Ovary (tissue), 3 donors: ENCODE measurements around the gene OBI1.

Experiments used
- EP300 ChIP-seq: sonication (generic); formaldehyde crosslinking; IDR thresholded peaks from one replicate; pipeline ENCODE4 v1.6.1; 2017; ENCODE audit warnings: antibody characterized with exemption
- POLR2A ChIP-seq: fragments of 450-650 bp; IDR thresholded peaks from one replicate; pipeline ENCODE4 v1.6.1; 2017; ENCODE audit warnings: antibody characterized with exemption, mild to moderate bottlenecking, moderate library complexity
- TF ChIP-seq, protein P1 (sequence below), 3 donors: fragments of 450-650 bp in 2 of 3; fragments of 200-600 bp in 1 of 3; IDR thresholded peaks; one replicate each; pipeline versions ENCODE4 v1.5.1 to v1.8.0; 2016 to 2022; ENCODE audit warnings: antibody characterized with exemption in 3 of 3, mild to moderate bottlenecking in 1 of 3
- donor health status: DM: no; HTN: no; CAD: no.

DNA sequence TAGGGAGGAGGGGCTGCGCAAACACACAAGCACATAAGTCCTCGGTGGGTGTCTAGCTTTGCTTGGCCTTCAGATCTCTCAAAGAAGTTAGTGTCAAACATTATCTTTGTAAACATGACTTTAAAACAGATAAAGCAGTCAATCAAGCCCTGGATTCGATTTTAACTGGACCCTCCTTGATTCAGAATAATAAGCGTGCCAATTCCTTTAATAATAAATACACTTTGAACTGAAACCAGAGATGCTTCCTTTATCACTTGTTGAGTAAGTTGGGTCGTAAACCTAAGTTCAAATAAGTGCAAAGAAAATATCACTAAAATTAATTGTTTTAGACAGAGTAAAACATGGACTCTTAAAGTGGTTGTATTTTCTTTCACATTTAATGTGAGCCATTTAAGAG is 86.5 kb downstream of the OBI1 start:
- TF ChIP-seq, protein P1, sequence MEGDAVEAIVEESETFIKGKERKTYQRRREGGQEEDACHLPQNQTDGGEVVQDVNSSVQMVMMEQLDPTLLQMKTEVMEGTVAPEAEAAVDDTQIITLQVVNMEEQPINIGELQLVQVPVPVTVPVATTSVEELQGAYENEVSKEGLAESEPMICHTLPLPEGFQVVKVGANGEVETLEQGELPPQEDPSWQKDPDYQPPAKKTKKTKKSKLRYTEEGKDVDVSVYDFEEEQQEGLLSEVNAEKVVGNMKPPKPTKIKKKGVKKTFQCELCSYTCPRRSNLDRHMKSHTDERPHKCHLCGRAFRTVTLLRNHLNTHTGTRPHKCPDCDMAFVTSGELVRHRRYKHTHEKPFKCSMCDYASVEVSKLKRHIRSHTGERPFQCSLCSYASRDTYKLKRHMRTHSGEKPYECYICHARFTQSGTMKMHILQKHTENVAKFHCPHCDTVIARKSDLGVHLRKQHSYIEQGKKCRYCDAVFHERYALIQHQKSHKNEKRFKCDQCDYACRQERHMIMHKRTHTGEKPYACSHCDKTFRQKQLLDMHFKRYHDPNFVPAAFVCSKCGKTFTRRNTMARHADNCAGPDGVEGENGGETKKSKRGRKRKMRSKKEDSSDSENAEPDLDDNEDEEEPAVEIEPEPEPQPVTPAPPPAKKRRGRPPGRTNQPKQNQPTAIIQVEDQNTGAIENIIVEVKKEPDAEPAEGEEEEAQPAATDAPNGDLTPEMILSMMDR (IDR thresholded peaks at IDR 0.05), result no peak
- TF ChIP-seq POLR2A, result no peak
- TF ChIP-seq EP300, result no peak
